Inflammatory macrophage (primary cell): ENCODE measurements around the gene EIF2D.
"Not testable (repeated sequence)": the region's sequence is repeated elsewhere in the genome, so short reads cannot be mapped to it uniquely, and the experiment has no call there.

Experiments used
- DNase-seq, 2 donors: peaks; one replicate each; pipeline ENCODE4 v3.0.0-alpha.2; 2020 to 2022

The EIF2D gene

GRCh38 chr1:206586501-206587445, 25.5 kb downstream of the EIF2D start:
- no peak for DNase-seq

GRCh38 chr1:206584683-206585082, 27.6 kb downstream of the EIF2D start:
- no peak for DNase-seq

- DNase-seq, result peak; percentile 80 to 81
Measured at GRCh38 chr1:206583707-206584648, 28.3 kb downstream of the EIF2D start.

DNA sequence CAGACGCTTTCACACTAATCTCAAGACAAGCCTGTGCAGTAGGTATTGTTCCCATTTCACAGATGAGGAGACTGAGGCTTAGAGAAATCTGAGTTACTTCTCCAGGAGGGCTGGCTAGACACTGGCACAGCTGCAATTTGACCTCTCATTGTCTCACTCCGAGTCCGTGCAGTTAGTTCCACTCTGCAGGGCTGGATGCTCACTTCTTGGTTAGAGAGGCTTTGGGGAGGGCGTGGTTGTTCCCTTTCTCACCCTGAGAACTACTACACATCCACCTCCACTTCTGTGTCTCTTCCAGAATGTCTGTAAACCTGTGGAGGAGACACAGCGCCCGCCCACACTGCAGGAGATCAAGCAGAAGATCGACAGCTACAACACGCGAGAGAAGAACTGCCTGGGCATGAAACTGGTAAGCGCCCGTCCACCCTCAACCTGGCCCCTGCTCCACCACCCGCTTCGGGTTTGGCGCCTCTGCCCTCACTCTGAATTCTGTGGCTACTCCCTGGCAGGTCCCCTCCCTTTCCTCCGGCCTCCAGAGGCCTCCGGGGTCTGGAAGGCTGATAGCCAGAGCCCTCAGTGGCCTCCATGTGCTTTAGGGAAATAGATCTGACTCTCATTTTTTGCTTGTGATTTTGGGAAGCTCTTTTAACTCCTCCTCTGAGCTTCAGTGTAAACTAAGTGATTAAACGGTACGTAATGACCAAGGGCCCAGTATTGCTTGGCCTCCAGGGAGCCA, 29.1 kb downstream of the EIF2D start:
- DNase-seq, result peak; percentile 41 to 62

DNA sequence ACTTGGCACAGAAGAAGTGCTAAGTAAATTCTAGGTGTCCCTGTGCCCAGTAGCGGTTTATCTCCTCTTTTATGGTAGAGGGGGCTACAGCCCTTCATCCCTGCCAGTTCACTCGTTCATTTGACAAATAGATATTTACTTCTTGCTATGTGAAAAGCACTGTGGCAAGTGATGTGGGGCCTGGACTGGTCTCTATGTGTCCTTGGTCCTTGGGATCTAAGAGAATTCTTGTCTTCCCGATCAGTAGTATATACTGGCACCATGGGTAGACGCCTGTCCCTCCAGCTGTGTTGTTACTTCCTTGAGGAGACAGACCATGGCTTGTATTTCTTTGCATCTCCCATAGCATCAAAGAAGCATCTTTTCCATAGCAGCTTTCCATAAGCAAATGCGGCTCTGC, 29.7 kb downstream of the EIF2D start:
- DNase-seq, result no peak

GRCh38 chr1:206581571-206581981, 30.7 kb downstream of the EIF2D start:
- peak; percentile 72 to 93 for DNase-seq

- DNase-seq, result not testable (repeated sequence)
Measured at GRCh38 chr1:206581114-206581497, 31.2 kb downstream of the EIF2D start.

DNA sequence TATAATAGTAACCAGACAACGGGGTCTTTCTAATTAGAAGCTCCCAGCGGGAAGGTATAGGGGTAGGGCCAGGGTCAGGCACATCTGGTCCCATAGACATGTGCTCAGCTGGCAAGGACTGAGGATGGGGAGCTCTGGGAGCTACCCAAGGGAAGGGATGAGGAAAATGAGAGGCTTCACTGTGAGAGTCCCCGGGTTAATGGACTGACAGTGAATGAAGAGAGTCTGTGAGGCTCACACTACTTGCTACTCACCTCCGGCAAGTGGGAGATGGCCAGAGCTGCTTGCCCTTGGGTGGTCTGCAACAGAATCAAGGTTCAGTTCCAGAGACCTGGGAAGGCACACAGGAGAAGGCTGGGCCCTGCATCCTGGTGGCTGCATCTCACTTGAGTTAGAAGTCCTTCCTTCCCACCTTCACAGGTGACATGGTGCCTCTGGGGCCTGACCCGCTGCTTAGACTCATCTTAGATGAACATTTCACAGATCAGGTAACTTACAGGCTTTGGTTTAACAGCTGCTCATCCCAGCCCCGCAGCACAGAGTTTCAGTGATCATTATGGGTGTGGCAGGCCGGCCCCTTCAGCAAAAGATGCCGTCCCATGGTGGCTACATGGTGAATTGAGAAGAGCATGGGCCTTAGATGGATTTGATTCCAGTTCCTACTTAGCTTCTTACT, 31.7 kb downstream of the EIF2D start:
- DNase-seq, result no peak

DNA sequence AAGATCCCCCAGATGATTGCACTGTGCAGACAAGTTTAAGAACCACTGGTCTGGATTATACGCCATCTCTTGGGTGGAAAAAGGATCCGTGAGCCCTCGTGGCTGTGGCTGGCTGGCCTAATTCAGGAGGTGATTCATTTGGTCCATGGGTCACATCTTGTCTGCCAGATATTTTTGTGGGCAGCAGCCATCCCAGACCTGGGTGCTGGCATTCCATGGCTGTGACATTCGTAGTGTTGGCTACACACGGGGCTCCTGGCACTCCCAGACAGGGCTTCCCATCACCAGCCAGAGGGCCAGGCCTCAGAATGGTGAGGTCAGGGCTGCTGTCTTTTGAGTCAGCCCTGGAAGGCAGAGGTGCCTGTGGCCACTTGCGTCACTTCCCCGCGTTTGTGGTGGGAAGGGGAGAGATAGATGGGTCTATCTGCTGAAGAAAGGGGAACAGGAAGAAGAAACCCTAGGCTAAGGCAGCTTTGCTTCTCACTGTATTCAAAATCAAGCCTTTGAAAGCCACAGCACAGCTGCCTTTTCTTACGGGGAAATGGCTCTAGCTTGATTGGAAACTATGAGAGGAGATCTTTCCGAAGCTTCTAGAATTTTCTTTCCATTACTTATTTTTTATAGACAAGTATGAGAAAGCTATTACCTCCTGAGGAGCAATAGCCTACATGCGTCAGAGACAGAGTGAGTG, 32.4 kb downstream of the EIF2D start:
- peak; percentile 96 to 97 for DNase-seq

GRCh38 chr1:206578978-206579374, 33.3 kb downstream of the EIF2D start:
- DNase-seq, result no peak

- no peak for DNase-seq
Measured at GRCh38 chr1:206578068-206578977, 33.9 kb downstream of the EIF2D start.

GRCh38 chr1:206577626-206578025, 34.6 kb downstream of the EIF2D start:
- peak; percentile 45 to 53 for DNase-seq

GRCh38 chr1:206575894-206576737, 36.1 kb downstream of the EIF2D start:
- no peak for DNase-seq

DNA sequence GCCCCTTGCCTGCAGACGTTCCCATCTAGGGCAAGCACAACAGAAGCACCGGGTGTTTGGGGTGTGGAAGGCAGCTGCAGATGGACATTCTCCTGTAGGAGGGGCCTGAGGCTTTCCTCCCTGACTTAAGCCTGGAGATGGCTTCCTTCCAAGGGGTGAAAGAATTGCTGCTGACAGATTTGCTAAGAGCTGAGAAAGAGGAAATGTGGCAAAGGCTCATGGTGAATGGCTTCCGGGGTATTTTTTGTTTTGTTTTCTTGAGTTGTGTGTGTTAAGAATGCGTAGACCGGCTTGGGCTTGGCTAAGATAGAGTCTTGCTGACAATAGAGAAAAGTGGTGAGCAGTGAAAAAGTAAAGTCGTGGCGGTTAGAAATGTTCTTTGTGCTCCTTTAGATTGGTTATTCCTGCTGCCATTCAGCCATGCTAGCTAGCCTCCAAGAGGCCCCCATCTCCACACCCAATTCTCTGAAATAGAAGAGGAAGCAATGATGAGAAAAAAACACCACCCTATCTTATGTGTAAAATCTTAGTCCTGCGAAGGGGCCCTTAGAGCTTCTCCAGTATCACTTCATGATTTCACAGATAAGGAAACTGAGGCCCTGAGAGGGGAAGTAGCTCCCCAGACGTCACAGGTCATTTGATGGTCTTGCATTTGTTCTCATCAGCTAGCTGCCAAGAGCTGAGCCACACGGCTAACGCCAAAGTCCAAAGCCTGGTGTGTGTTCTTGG, 36.9 kb downstream of the EIF2D start:
- DNase-seq, result peak; percentile 93 to 97

DNA sequence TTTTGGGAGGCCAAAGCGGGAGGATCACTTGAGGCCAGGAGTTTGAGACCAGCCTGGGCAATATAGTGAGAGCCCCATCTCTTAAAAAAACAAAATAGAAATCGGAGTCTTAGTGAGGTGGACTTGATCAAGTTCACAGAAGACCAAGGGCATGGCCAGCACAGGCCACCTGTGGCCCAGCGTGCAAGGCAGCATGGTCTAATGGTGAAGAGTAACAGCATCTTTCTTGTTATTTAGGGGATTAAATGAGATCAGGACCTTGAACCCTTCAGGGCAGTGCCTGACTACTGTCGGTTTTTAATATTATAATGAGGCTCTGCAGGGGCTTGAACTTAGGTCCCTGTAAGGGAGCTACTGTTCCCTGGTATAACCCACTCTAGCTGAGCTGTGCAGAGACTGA, 38.5 kb downstream of the EIF2D start:
- DNase-seq, result no peak

DNA sequence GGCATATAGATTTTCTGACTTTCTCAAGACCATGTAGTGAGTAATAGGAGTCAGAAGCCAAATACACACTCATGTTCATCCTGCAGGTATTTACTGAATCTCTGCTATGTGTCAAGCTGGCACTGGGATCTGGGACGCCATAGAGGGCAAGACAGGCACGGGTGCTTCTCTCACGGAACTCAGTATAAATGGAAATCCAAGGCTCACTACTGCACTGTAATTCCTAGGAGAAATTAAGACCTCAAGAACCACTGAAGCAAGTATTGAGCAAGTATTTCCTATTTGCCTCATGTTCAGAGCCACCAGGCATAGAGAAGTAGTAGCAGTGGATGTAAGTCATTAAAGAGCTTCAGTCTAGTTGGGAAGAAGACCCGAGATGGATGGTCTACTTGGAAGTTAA, 38.9 kb downstream of the EIF2D start:
- DNase-seq, result peak; percentile 60 to 77

- no peak for DNase-seq
Measured at GRCh38 chr1:206572835-206573234, 39.4 kb downstream of the EIF2D start.

DNA sequence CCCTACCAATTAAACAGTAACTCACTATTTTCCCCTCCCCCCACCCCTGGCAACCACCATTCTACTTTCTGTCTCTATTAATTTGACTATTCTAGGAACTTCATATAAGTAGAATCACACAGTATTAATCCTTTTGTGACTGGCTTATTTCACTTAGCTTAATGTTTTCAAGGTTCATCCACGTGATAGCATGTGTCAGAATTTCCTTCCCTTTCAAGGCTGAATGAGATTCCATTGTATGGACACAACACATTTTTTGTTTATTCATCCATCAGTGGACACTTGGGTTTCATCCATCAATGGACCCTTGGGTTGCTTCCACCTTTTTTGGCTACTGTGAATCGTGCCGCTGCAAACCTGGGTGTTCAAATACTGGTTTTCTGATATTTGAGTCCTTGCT, 41.7 kb downstream of the EIF2D start:
- no peak for DNase-seq

GRCh38 chr1:206569556-206569955, 42.7 kb downstream of the EIF2D start:
- DNase-seq, result no peak
